Measurements from ENCODE around the gene DNAAF5. TPM values are rescaled to one million over a fixed set of nuclear protein-coding genes. Genes with fewer than 3 reads are reported as not detected.
A peak's percentile ranks its signal among the peaks of the same experiment; 100 is the strongest.

Gene DNAAF5
- total and polyA plus RNA-seq, 9 of the 15 experiments (the other 6 are each of a cell fraction or from before 2014, with no cell fraction given): 3.1 to 69.7 (median 19.1) TPM

- Histone ChIP-seq H3K9me3 (replicated peaks; ENCODE audit: control insufficient read depth, insufficient read depth, low read depth, low read length) (peaks cover 5% of the 10 kb centered on the region), H3K4me2 (ENCODE audit: insufficient read depth, low read length) (no peak overlapping the region), H3K9me1 (ENCODE audit: control insufficient read depth, insufficient read depth, low read length) (no peaks in the 10 kb centered on the region), H3K4me1 (replicated peaks in 1 of 2; ENCODE audit: control insufficient read depth in 2 of 2, insufficient read depth in 2 of 2, low read length in 2 of 2) (no peaks in the 10 kb centered on the region), H4K20me1 (replicated peaks; ENCODE audit: control insufficient read depth, insufficient read depth, low read length) (no peaks in the 10 kb centered on the region), H3K4me3 (no peak overlapping the region), H2AFZ (ENCODE audit: low read depth, low read length) (no peak overlapping the region), H3K36me3 (ENCODE audit: control insufficient read depth, insufficient read depth, low read length) (0 out of 3 replicates have a peak, but pooled peaks cover 3% of the 10 kb centered on the region), H3K79me2 (ENCODE audit: control insufficient read depth, insufficient read depth, low read length) (no peaks in the 10 kb centered on the region), H3K27ac (ENCODE audit: extremely low read depth, low read depth, low read length) (no peak overlapping the region), H3K9ac (ENCODE audit: insufficient read depth in 1 of 2, low read depth in 2 of 2, low read length in 2 of 2) (no peak overlapping the region), H3K27me3 (ENCODE audit: control insufficient read depth in 2 of 2, insufficient read depth in 2 of 2, low read length in 2 of 2) (no peaks in the 10 kb centered on the region)
- BruUV-seq (replicated peaks): no TSS peak
- DNase-seq (ENCODE audit: extremely low read depth in 1 of 4, low spot score in 3 of 4) (no peak), ATAC-seq (no peak), FAIRE-seq (no peak)
- POLR2A ChIA-PET: interaction anchor here (0.6 kb wide), 1 partner anchor 86 kb away, joined by 6 read pairs; no protein-coding TSS in a partner anchor
- TF ChIP-seq ASH1L (IDR thresholded peaks at IDR 0.05; ENCODE audit: borderline replicate concordance, low read depth, partially characterized antibody) (no peak), ZNF23 (CRISPR knock-in tag; IDR thresholded peaks at IDR 0.05) (no peak), ZNF174 (CRISPR knock-in tag; IDR thresholded peaks at IDR 0.05) (no peak), TSC22D4 (tag; IDR thresholded peaks at IDR 0.05) (no peak), HDAC6 (IDR thresholded peaks at IDR 0.05; ENCODE audit: low read depth, low read length) (no peak), RFX1 (IDR thresholded peaks at IDR 0.05) (peak; percentile 63), KLF6 (CRISPR knock-in tag; IDR thresholded peaks at IDR 0.05; ENCODE audit: borderline replicate concordance) (no peak)
- TF ChIP-seq, protein P1, sequence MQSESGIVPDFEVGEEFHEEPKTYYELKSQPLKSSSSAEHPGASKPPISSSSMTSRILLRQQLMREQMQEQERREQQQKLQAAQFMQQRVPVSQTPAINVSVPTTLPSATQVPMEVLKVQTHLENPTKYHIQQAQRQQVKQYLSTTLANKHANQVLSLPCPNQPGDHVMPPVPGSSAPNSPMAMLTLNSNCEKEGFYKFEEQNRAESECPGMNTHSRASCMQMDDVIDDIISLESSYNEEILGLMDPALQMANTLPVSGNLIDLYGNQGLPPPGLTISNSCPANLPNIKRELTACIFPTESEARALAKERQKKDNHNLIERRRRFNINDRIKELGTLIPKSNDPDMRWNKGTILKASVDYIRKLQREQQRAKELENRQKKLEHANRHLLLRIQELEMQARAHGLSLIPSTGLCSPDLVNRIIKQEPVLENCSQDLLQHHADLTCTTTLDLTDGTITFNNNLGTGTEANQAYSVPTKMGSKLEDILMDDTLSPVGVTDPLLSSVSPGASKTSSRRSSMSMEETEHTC (IDR thresholded peaks at IDR 0.05): no peak
- 91% methylated on average over 22 of the region's 25 CpGs for WGBS (ENCODE audit: insufficient coverage, low coverage, missing lambda C conversion rate)
- intact Hi-C loops (cut with micrococcal nuclease) (no loop called here), in situ Hi-C loops (cut with MboI) (no loop called here)
- CTCF ChIA-PET (ENCODE audit: low intra/inter-chr PET ratio): no interaction called here
Observed at GRCh38 chr7:691361-692045, 35.0 kb upstream of the DNAAF5 start.

All from K562 (cell line).